DND-41 (cell line): ENCODE measurements around the gene FLOT1.

Experiments
- ATAC-seq: fragments of 200-7000 bp; cut with Tn5 transposase; 3 replicates; pipeline ENCODE4 v1.9.1; 2021; ENCODE audit warnings: low read depth; ENCODE audit not compliant: insufficient read depth
- DNase-seq: peaks from one replicate; pipeline ENCODE4 v3.0.0-alpha.2; 2020
- H2AFZ ChIP-seq: 2 replicates; pipeline ENCODE4 v1.6.0; 2012; ENCODE audit warnings: low read depth, low read length
- H3K27ac ChIP-seq: 2 replicates; pipeline ENCODE4 v1.5.1; 2012; ENCODE audit warnings: low read length, inconsistent platforms
- H3K27me3 ChIP-seq: fragments of 200-600 bp; sonication (generic); 2 replicates; pipeline ENCODE4 v1.6.0; 2012; ENCODE audit warnings: low read length, mild to moderate bottlenecking, inconsistent platforms; ENCODE audit not compliant: insufficient read depth, poor library complexity
- H3K36me3 ChIP-seq: 2 replicates; pipeline ENCODE4 v1.5.1; 2012; ENCODE audit warnings: low read length, inconsistent platforms; ENCODE audit not compliant: insufficient read depth
- H3K4me1 ChIP-seq: 2 replicates; pipeline ENCODE4 v1.5.1; 2012; ENCODE audit warnings: mild to moderate bottlenecking, low read length; ENCODE audit not compliant: insufficient read depth
- H3K4me2 ChIP-seq: 2 replicates; pipeline ENCODE4 v1.6.0; 2012; ENCODE audit warnings: mild to moderate bottlenecking, moderate library complexity, low read length, inconsistent platforms; ENCODE audit not compliant: insufficient read depth
- H3K4me3 ChIP-seq, 2 experiments: fragments of 200-600 bp in 1 of 2; shearing (Covaris generic) in 1 of 2; 2 replicates each; pipeline ENCODE4 v1.5.1; 2012 to 2016; ENCODE audit warnings: inconsistent platforms in 2 of 2, low read length in 2 of 2, mild to moderate bottlenecking in 2 of 2, low read depth in 1 of 2, moderate library complexity in 1 of 2
- H3K79me2 ChIP-seq: 2 replicates; pipeline ENCODE4 v1.6.0; 2012; ENCODE audit warnings: low read length, inconsistent platforms; ENCODE audit not compliant: insufficient read depth
- H3K9ac ChIP-seq: 2 replicates; pipeline ENCODE4 v1.6.0; 2012; ENCODE audit warnings: low read depth, mild to moderate bottlenecking, inconsistent platforms, low read length, moderate library complexity
- H3K9me3 ChIP-seq: 2 replicates; pipeline ENCODE4 v1.5.1; 2012; ENCODE audit warnings: low read length, moderate library complexity, mild to moderate bottlenecking, inconsistent platforms; ENCODE audit not compliant: insufficient read depth, severe bottlenecking
- H4K20me1 ChIP-seq: 2 replicates; pipeline ENCODE4 v1.6.0; 2012; ENCODE audit warnings: low read length; ENCODE audit not compliant: insufficient read depth
- EZH2 ChIP-seq: IDR thresholded peaks from 3 replicates; pipeline ENCODE4 v1.6.1; 2012; ENCODE audit warnings: borderline replicate concordance, low read depth, mild to moderate bottlenecking, moderate library complexity, low read length, inconsistent platforms; ENCODE audit not compliant: severe bottlenecking
- TF ChIP-seq, protein P1 (sequence below): IDR thresholded peaks from 2 replicates; pipeline ENCODE4 v1.5.1; 2012; ENCODE audit warnings: borderline replicate concordance, low read length, moderate library complexity, mild to moderate bottlenecking; ENCODE audit not compliant: poor library complexity, severe bottlenecking; ENCODE audit errors: extremely low read depth

The FLOT1 gene

DNA sequence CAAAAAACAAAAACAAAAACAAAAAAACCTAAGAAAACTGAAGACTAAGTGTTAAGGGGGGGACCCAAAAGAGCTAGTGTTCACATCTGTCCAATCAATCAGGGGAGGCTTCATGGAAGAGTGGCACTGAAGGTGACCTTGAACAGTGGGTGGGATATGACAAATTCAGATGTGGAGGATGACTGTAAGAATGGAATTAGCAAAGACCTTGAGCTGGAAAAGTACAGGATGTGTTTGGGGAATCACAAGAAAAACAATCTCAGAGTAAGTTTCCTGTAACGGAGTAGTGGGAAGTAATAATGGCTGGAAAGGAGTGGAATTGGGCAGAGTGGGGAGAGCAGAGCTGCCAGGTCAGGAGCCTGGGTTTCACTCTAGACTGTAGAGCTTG is 4.8 kb upstream of the FLOT1 start:
- Histone ChIP-seq H2AFZ (no peak overlapping the region), H3K4me2 (no peak overlapping the region), H3K36me3 (no peaks in the 10 kb centered on the region), H4K20me1 (peaks cover 5% of the 10 kb centered on the region; the same call in 1 of the 2 replicates), H3K9me3 (no peaks in the 10 kb centered on the region), H3K27ac (no peak overlapping the region), H3K9ac (no peak overlapping the region), H3K4me1 (peaks cover 30% of the 10 kb centered on the region), H3K79me2 (no peaks in the 10 kb centered on the region), H3K4me3 (no peak overlapping the region), H3K27me3 (peaks cover 17% of the 10 kb centered on the region)
- TF ChIP-seq, protein P1, sequence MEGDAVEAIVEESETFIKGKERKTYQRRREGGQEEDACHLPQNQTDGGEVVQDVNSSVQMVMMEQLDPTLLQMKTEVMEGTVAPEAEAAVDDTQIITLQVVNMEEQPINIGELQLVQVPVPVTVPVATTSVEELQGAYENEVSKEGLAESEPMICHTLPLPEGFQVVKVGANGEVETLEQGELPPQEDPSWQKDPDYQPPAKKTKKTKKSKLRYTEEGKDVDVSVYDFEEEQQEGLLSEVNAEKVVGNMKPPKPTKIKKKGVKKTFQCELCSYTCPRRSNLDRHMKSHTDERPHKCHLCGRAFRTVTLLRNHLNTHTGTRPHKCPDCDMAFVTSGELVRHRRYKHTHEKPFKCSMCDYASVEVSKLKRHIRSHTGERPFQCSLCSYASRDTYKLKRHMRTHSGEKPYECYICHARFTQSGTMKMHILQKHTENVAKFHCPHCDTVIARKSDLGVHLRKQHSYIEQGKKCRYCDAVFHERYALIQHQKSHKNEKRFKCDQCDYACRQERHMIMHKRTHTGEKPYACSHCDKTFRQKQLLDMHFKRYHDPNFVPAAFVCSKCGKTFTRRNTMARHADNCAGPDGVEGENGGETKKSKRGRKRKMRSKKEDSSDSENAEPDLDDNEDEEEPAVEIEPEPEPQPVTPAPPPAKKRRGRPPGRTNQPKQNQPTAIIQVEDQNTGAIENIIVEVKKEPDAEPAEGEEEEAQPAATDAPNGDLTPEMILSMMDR = no peak
- no peak for TF ChIP-seq EZH2
- no peak for ATAC-seq
- no peak for DNase-seq

DNA sequence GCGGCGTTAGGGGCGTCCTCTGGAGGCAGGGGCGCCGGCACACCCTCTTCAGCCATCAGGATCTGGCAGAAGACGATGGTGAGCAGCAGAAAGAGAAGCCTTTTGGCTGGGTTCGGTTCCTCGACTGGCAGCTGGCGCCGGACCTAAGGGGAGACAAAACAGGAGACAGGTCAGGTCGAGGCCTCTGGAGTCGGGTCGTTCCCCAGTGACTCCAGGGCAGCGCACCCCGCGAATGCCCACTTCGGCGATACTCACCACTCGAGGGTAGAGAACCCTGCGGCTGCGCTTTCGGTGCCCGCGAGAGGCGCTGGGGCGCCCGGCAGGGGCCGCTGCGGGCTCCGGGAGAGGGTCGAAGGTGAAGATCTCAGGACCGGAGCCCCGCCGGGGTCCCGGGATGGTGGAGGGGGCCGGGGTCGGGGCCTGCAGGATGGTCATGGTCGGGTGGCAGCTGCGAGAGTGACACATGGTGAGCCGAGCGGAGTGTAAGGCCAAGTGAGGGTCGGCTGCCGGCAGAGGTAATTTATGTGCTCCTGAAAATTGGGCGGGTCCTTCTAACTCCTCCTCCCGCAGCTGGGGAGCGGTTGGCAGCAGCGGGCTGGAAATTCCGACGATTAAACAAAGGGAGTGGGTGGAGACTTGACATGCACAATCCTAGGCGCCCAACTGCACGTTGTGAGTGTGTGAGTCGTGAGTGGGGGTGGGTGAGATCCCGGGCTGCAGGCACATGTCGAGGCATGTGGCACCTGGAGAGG is 1.7 kb upstream of the FLOT1 start, which contains the start of gene IER3:
Gene IER3, minus strand, starts transcription at position 494 of the 752 bp plus-strand sequence. Its CDS starts 29 bp downstream, at position 465.
- TF ChIP-seq, protein P1 = peak; percentile 81
- peak; percentile 7 for TF ChIP-seq EZH2
- H3K27ac ChIP-seq = peak within 1 kb of the TSS; percentile 73
- peaks cover 16% of the 10 kb centered on the region for H3K36me3 ChIP-seq
- H3K9ac ChIP-seq = peak within 1 kb of the TSS; percentile 73
- peaks cover 5% of the 10 kb centered on the region; the same call in 1 of the 2 replicates for H4K20me1 ChIP-seq
- DNase-seq = peak; percentile 87
- H3K27me3 ChIP-seq = peaks cover 17% of the 10 kb centered on the region
- peak within 1 kb of the TSS; percentile 66 for H2AFZ ChIP-seq
- H3K4me2 ChIP-seq = peak within 1 kb of the TSS; percentile 77
- peaks cover 24% of the 10 kb centered on the region for H3K79me2 ChIP-seq
- H3K9me3 ChIP-seq = no peaks in the 10 kb centered on the region
- peak within 1 kb of the TSS; percentile 22 to 92; a peak in 3 of 4 replicates for H3K4me3 ChIP-seq
- peak; percentile 61 for ATAC-seq
- H3K4me1 ChIP-seq = peaks cover 58% of the 10 kb centered on the region

DNA sequence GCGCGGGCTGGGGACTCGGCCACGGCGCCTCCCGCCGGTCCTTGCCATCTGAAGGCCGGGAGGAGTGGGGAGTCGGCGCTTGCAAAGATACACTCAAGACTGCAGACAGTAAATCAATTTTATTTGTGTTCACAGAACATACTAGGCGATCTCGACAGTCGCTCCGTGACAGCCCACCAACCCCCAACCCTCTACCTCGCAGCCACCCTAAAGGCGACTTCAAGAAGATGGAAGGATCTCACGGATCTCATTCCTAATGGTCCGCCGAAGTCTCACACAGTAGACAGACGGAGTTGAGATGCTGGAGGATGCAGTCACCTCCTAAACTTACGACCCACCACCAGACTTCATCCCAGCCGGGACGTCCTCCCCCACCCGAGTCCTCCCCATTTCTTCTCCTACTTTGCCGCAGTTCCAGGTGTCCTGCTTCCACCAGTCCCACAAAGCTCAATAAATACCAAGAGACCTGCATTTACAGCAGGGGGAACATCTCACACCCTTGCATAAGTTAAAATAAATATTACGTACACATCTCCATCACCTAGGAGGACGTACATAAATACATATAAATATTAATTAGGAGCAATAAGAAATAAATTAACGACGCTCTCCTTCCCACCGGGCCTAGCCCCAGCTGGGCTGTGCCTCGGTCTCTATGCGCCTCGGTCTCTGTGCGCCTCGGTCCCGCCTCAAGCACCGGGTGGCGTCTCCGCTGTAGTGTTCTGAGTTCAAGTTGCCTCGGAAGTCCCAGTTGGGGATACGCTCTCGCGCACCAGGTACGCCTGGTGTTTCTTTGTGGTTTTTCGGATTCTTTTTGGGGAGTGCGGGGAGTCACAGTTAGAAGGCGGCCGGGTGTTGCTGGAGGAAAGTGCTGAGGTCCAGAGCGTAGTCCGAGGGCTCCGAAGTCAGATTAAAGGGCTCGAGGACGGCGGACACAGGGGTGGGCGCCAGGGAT is 889 bp upstream of the FLOT1 start:
- peak overlapping the region; percentile 77 for H3K4me2 ChIP-seq
- peaks cover 17% of the 10 kb centered on the region for H3K27me3 ChIP-seq
- H3K27ac ChIP-seq = peak overlapping the region; percentile 73
- no peaks in the 10 kb centered on the region for H3K9me3 ChIP-seq
- DNase-seq (peak; percentile 58), ATAC-seq (peak; percentile 47)
- peaks cover 64% of the 10 kb centered on the region for H3K4me1 ChIP-seq
- peaks cover 9% of the 10 kb centered on the region; the same call in 1 of the 2 replicates for H4K20me1 ChIP-seq
- peaks cover 24% of the 10 kb centered on the region for H3K36me3 ChIP-seq
- peak overlapping the region; percentile 73 for H3K9ac ChIP-seq
- peak overlapping the region; percentile 66 for H2AFZ ChIP-seq
- H3K79me2 ChIP-seq = peaks cover 31% of the 10 kb centered on the region
- H3K4me3 ChIP-seq = peak overlapping the region; percentile 68 to 92; a peak in 3 of 4 replicates
- TF ChIP-seq, protein P1 = peak; percentile 1
- TF ChIP-seq EZH2 = peak; percentile 42
